GM12872 (cell line): ENCODE results near the gene KLK15.

Source experiments
- TF ChIP-seq, protein P1 (sequence below): IDR thresholded peaks from 3 replicates; pipeline ENCODE4 v1.5.1; 2011; ENCODE audit warnings: low read depth, mild to moderate bottlenecking, low read length, moderate library complexity; ENCODE audit not compliant: insufficient read depth

Gene KLK15

DNA sequence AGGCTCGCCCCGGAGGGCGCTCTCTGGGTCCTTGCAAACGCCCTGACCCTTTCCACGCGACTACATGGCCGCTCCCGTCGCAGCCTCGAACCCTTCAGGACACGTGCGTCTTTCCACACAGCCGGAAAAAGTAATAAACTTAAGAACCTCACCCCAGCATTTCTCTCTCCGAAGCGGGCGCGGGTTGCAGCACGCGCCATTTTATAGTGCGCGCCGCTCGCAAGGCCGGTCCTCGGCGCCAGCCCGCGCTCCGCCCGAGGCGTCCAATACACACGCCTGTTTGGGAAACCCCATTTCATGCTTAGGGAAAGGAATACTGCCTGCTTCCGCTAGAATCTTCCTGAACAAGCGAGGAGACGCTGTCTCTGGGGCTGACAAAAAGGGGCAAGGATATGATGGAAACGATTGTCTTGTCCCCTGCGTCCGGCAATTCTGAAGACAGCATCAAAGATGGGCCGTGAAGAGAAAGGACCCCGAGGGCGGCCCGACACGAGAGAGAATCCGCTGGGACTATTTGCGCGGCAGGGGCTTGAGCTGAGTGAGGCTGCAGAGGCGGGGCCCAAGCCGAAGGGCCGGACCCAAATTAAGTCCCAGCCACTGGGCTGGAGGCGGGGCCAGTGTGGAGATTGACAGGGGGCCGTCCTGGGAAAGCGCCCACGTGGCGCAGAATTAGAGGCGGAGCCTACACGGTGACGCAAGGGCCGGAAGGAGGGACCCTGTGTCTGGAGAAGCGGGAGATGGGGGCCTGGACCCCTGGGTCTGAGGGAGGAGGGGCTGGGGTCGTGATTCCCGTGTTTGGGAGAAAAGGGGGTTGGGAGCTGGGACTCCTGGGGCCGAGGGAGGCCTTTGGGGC is 28.7 kb downstream of the KLK15 start:
- TF ChIP-seq, protein P1, sequence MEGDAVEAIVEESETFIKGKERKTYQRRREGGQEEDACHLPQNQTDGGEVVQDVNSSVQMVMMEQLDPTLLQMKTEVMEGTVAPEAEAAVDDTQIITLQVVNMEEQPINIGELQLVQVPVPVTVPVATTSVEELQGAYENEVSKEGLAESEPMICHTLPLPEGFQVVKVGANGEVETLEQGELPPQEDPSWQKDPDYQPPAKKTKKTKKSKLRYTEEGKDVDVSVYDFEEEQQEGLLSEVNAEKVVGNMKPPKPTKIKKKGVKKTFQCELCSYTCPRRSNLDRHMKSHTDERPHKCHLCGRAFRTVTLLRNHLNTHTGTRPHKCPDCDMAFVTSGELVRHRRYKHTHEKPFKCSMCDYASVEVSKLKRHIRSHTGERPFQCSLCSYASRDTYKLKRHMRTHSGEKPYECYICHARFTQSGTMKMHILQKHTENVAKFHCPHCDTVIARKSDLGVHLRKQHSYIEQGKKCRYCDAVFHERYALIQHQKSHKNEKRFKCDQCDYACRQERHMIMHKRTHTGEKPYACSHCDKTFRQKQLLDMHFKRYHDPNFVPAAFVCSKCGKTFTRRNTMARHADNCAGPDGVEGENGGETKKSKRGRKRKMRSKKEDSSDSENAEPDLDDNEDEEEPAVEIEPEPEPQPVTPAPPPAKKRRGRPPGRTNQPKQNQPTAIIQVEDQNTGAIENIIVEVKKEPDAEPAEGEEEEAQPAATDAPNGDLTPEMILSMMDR = no peak

GRCh38 chr19:50803633-50804419 is 29.5 kb downstream of the KLK15 start:
- TF ChIP-seq, protein P1 = no peak

GRCh38 chr19:50801107-50801506 is 32.3 kb downstream of the KLK15 start:
- TF ChIP-seq, protein P1 = no peak

DNA sequence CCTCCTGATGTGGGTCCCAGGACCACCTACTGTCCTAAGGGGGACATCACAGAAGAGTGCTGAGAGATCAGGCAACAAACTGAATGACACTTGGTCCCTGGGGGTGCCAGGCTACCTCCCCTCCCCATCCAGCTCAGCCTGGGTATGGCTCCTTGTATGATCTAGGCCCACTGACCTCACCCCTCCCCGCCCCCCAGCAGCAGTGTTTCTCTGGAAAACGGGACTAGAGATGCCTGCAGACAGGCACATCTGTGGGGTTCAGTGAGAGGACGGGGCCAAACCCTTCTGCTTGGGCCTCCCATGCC is 33.9 kb downstream of the KLK15 start:
- TF ChIP-seq, protein P1 = no peak

GRCh38 chr19:50798659-50799546 is 34.5 kb downstream of the KLK15 start:
- TF ChIP-seq, protein P1 = no peak

- TF ChIP-seq, protein P1 = no peak
Observed at GRCh38 chr19:50797781-50798658, 35.4 kb downstream of the KLK15 start.
